Measurements from ENCODE around the gene NEK9. TPM values are rescaled to one million over a fixed set of nuclear protein-coding genes. Genes with fewer than 3 reads are reported as not detected.

NEK9 gene
- total and polyA plus RNA-seq, 9 of the 15 experiments (the other 6 are each of a cell fraction or from before 2014, with no cell fraction given): 2.8 to 39.6 (median 19.8) TPM

DNA sequence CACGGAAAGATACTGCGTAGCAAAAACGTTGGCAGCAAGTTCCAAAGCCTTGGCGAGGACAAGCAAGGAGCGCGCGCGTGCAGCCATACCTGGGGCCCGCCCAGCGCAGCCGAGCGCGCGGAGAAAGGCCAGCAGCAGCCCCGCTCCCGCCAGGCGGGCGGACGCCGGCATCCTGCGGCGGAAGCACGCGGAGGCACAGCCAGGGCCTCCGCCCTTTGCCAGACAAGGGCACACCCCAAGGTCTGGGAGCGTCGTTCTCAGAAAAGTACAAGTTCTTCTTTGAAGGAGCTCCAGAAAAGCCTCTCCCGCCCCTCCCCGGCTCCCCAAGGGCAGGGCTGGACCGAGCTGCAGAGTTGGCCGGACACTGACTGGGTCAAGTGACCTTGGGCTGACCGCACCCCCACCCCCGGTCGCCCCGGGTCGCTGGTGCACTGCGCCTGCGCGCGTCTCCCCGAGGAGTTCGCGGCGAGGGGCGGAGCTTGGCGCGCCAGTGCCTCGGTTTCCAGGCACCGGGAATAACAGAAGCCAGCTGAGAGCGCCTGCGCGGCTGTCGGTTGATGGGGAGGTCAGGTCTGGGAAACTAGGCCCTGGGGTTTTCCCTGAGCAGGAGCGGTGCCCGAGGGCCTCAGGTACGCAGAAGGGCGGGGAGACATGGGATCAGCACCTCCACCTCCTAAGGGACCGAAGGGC, 57.6 kb downstream of the NEK9 start, which contains the start of gene ZC2HC1C (continued):
- peak; percentile 31; the same call in 1 of the 2 replicates for TF ChIP-seq NR2C2 (CRISPR knock-in tag; IDR thresholded peaks at IDR 0.05)
- TF ChIP-seq NR2C2 (tag; IDR thresholded peaks at IDR 0.05): peak; percentile 95
- TF ChIP-seq ARID1B (IDR thresholded peaks at IDR 0.05): no peak
- TF ChIP-seq, protein P1, sequence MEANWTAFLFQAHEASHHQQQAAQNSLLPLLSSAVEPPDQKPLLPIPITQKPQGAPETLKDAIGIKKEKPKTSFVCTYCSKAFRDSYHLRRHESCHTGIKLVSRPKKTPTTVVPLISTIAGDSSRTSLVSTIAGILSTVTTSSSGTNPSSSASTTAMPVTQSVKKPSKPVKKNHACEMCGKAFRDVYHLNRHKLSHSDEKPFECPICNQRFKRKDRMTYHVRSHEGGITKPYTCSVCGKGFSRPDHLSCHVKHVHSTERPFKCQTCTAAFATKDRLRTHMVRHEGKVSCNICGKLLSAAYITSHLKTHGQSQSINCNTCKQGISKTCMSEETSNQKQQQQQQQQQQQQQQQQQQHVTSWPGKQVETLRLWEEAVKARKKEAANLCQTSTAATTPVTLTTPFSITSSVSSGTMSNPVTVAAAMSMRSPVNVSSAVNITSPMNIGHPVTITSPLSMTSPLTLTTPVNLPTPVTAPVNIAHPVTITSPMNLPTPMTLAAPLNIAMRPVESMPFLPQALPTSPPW (CRISPR knock-in tag; IDR thresholded peaks at IDR 0.05): peak; percentile 82
- TF ChIP-seq BHLHE40 (IDR thresholded peaks at IDR 0.05; ENCODE audit: low read length): peak; percentile 72
- TF ChIP-seq, protein P2, sequence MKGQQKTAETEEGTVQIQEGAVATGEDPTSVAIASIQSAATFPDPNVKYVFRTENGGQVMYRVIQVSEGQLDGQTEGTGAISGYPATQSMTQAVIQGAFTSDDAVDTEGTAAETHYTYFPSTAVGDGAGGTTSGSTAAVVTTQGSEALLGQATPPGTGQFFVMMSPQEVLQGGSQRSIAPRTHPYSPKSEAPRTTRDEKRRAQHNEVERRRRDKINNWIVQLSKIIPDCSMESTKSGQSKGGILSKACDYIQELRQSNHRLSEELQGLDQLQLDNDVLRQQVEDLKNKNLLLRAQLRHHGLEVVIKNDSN (CRISPR knock-in tag; IDR thresholded peaks at IDR 0.05): peak; percentile 43; the same call in 1 of the 2 replicates
